Body of pancreas (tissue), 4 donors: ENCODE measurements around the gene ANO4.

ENCODE experiments used
- POLR2A ChIP-seq, 3 donors: fragments of 450-650 bp; IDR thresholded peaks; one replicate each; pipeline ENCODE4 v1.6.1; 2016; ENCODE audit warnings: antibody characterized with exemption in 3 of 3, mild to moderate bottlenecking in 2 of 3
- TF ChIP-seq, protein P1 (sequence below), 7 experiments: fragments of 450-650 bp in 4 of 7; fragments of 200-600 bp in 3 of 7; sonication (generic) in 3 of 7; IDR thresholded peaks; one replicate each; pipeline ENCODE4 v1.5.1; 2016 to 2019; ENCODE audit warnings: antibody characterized with exemption in 7 of 7

GRCh38 chr12:100953677-100954076, 159.1 kb downstream of the ANO4 start:
- TF ChIP-seq, protein P1, sequence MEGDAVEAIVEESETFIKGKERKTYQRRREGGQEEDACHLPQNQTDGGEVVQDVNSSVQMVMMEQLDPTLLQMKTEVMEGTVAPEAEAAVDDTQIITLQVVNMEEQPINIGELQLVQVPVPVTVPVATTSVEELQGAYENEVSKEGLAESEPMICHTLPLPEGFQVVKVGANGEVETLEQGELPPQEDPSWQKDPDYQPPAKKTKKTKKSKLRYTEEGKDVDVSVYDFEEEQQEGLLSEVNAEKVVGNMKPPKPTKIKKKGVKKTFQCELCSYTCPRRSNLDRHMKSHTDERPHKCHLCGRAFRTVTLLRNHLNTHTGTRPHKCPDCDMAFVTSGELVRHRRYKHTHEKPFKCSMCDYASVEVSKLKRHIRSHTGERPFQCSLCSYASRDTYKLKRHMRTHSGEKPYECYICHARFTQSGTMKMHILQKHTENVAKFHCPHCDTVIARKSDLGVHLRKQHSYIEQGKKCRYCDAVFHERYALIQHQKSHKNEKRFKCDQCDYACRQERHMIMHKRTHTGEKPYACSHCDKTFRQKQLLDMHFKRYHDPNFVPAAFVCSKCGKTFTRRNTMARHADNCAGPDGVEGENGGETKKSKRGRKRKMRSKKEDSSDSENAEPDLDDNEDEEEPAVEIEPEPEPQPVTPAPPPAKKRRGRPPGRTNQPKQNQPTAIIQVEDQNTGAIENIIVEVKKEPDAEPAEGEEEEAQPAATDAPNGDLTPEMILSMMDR (IDR thresholded peaks at IDR 0.05), result no peak
- TF ChIP-seq POLR2A (IDR thresholded peaks at IDR 0.05), result no peak
